NCI-H2196 (cell line): ENCODE data around the gene OR52H1.

ENCODE experiments used
- DNase-seq: peaks from one replicate; lab custom pipeline; 2025; ENCODE audit not compliant: unreplicated experiment; lab: John Stamatoyannopoulos, UW

Gene OR52H1

DNA sequence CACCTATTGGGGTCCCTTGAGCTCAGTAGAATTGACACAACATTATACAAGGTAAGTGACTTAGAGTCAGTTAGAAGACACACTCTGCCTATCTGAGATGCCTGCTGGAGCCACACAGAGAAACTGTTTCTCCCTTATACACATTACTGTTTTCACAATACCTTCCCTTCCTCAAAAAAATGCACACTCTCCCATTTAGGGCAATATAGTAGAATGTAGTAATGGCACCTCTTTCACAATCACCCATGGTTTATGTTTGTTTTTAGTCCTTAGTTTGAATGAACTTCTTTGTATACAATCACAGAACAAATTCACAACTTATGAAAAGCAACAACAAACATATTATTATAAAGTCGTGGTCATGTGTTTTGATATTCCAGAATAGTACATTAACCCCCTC, 14.3 kb downstream of the OR52H1 start:
- no peak for DNase-seq

DNA sequence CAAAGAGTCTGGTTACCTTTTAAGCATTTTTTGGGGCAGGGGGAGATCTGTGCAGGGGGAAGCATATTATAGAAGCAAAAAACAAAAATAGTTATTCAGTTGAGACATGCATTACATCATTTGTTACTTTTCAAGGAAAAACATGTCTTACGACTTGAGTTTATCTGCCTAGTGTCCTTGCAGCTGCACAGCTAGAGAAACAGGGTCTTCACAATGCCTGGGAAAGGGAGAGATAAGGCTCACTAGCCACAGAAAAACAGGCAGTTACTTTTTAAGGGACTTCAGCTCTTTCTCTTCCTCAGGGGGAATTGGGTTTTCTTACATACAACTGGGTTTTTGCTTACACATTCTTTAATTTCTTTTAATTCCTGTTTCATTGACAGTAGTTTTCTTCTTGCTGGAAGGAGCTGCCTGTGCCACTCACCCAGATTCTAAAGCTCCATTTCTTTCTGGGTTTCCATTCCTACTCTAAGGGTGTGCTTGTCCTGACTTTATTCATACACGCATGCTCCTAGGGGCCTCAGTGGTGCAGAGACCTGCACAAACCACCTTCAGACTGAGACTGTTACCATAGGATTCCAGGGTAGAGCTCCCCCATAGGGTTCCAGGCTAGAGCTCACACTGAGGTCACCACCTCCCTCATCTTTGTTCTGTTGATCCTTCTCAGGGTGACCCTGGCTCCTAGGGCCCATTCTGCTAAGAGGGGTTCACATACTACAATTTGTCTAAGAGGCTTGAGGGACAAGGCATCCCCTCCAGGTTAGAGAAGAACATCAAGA, 17.1 kb downstream of the OR52H1 start:
- DNase-seq, result no peak

- DNase-seq, result no peak
Observed at GRCh38 chr11:5528495-5528894, 19.8 kb downstream of the OR52H1 start.

GRCh38 chr11:5527716-5528115, 20.6 kb downstream of the OR52H1 start:
- no peak for DNase-seq

- DNase-seq, result no peak
Observed at GRCh38 chr11:5524756-5525155, 23.6 kb downstream of the OR52H1 start.

GRCh38 chr11:5522308-5522707, 26.0 kb downstream of the OR52H1 start:
- no peak for DNase-seq

DNA sequence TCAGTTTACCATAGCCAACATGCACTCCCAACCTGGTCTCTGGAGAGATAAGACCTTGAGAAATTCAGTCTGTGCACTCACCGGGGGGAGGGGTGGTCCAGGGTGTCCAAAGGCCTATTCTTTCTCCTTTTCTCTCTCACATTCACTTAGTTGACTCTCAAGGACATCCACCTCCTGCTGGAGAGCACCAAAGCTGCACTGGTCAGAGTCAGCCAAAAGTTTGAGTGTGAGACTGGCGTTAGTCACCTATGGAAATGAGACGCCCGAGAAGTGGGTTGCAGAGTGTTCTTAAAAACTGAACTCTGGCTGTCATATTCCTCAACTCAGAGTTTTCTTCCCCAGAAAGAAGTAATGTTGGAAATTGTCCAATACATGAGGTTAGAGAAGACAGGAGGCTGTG, 26.8 kb downstream of the OR52H1 start:
- DNase-seq, result no peak

GRCh38 chr11:5516599-5516998, 31.7 kb downstream of the OR52H1 start, which contains the start of gene UBQLNL:
Gene UBQLNL, minus strand, starts transcription at chr11:5516699. Its CDS starts 258 bp downstream, at chr11:5516441.
- no peak for DNase-seq

- no peak for DNase-seq
Observed at GRCh38 chr11:5514841-5515240, 33.5 kb downstream of the OR52H1 start.

DNA sequence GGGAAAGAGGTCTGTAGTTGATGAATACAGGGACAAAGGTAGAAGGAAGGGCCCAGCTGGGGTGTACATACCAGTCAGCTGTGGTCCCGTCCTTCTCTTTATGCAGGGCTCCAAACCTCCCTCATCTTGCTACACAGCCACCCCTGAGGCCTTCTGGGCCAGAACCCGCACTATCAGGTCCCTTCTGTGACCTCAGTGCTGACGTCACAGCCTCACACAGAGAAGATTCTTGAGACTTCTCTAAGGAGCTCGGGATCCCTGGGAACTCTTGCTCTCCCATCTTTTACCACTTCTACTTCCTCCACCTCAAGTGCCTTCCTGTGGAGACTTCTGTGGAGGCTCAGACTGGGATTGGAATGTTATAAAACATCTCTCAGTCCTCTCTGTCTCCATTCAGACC, 38.5 kb downstream of the OR52H1 start, which contains the start of gene UBQLN3:
TSS of gene UBQLN3 (minus strand) at position 155 of the 400 bp plus-strand sequence. CDS start 399 bp downstream, outside the sequence.
- no peak for DNase-seq

DNA sequence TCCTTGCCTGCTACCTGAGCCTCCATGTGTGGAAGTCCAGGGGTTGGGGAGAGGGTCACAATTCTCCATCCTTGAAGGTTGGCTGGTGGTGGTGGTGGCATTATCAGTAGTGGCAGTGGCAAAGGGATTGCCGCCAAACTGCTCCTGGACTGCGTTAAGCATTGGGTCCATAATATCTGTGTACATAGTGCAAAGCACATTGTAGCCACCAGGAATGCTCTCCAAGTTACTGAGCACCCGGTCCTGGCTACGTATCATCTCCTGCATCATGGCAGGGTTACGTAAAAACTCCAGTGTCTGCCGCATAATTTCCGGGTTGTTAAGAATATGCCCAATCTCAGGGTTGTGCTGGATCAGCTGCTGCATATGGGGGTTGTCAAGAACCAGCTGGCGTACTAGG, 39.7 kb downstream of the OR52H1 start:
- DNase-seq, result no peak

GRCh38 chr11:5507933-5508305, 40.4 kb downstream of the OR52H1 start:
- DNase-seq, result no peak

DNA sequence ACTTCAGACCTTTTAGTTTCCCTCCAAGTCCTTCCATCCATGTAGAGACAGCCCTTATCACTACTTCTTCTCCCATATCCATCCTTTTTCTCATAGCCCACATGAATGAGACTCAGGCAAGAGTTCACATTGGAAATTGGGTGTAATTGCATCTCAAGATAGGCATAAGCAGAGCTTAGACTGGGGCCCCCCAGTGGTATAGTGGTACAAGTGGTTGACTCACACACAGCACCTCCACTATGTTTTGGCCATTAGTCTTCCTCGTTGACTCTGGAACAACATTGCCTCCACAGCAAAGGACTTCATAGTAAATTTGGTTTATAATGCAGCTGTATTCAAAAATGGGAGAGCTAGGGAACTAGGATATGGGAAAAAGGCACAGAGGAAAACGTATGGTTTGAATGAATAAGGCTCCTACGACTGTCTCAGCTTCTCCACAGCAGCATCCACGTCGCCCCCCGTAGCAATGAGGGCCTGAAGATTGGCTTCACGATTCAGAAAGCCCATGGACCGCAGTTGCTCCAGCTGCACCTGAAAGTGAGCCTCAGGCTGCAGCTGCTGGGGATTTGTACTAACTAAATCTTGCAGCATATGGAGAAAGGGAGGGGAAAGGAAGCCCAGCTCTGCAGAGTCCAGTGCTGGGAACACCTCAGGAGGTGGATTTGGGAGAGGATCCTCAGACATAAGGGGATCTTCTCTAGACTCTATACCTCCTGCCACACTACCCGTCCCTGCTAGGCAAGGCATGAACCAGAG, 41.0 kb downstream of the OR52H1 start:
- DNase-seq, result no peak

DNA sequence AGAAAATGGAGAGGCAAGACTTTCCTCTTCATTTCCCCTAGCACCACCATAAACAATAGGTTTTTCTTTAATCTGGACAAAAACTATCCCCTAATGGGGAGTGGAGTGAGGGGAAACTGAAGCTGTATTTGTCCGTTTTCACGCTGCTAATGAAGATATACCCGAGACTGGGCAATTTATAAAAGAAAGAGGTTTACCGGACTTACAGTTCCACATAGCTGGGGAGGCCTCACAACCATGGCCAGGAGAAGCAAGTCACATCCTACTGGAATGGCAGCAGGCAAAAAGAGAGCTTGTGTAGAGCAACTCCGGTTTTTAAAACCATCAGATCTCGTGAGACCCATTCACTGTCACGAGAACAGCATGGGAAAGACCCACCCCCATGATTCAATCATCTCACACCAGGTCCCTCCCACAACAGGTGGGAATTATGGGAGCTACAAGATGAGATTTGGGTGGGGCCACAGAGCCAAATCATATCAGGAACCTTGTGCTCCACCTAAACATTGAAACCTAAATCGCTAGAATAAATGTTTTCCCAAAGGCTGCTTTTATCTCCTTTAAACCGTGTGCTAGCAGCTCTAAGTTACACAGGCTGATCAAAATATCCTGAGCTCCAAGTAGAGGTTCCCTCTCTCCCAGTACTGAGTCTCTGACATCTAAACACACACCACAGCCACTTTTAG, 42.8 kb downstream of the OR52H1 start:
- DNase-seq, result no peak

- no peak for DNase-seq
Observed at GRCh38 chr11:5504403-5504921, 43.9 kb downstream of the OR52H1 start.

DNA sequence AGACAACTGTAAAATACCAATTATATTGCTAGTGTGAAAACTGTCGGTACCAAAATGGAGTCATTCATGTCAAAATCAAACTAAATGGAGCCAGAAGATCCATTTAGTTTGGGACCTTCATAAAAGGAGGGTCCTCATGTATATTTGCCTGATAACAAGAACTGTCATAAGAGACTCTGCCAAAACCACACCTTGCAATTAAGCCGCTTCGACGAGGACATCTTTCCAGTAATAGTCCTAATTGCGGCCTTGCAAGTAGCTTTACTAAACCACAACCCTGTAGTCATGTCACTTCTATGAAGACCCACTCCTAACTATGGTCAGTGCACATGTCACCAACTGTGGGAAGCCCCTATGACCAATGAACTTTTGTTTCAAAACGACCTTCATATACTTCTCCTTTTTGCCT, 47.9 kb downstream of the OR52H1 start:
- DNase-seq, result no peak

DNA sequence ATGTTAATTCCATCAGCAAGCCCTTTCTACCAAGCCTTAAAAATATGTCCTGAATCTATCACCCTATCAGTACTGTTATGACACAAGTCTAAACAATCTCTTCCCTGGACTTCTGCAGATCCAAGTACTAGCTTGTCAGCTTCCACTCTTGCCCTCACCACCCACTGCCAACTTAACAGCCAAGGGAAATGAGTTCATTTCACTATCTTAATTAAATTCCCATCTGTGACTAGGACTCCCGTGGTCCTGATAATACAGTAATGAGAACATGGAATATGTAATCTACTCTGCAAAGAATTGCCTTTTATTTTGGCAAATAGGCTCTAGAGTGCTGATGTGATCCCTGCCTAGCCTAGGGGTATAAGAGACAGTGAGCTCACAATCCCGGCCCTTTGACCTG, 48.7 kb downstream of the OR52H1 start:
- DNase-seq, result no peak
